NT2/D1 (cell line): ENCODE results near the gene PRPF6.

ENCODE experiments used
- SUZ12 ChIP-seq: IDR thresholded peaks from 2 replicates; pipeline ENCODE4 v1.6.1; 2011; ENCODE audit not compliant: insufficient read length, insufficient read depth; ENCODE audit errors: extremely low read depth
- YY1 ChIP-seq: IDR thresholded peaks from 2 replicates; pipeline ENCODE4 v1.6.1; 2011; ENCODE audit not compliant: insufficient read length, insufficient read depth
- ZNF274 ChIP-seq: IDR thresholded peaks from 2 replicates; pipeline ENCODE4 v1.6.1; 2011; ENCODE audit warnings: mild to moderate bottlenecking, low read depth, low read length

- TF ChIP-seq YY1 (no peak), SUZ12 (no peak), ZNF274 (no peak)
Measured at GRCh38 chr20:64045346-64046011, 64.5 kb downstream of the PRPF6 start.
